ENCODE data around the gene SWSAP1. TPM values are rescaled to one million over a fixed set of nuclear protein-coding genes. Genes with fewer than 3 reads are reported as not detected.

The SWSAP1 gene
- total RNA-seq, 1 experiment from 2014 or later, result 2.5 TPM

DNA sequence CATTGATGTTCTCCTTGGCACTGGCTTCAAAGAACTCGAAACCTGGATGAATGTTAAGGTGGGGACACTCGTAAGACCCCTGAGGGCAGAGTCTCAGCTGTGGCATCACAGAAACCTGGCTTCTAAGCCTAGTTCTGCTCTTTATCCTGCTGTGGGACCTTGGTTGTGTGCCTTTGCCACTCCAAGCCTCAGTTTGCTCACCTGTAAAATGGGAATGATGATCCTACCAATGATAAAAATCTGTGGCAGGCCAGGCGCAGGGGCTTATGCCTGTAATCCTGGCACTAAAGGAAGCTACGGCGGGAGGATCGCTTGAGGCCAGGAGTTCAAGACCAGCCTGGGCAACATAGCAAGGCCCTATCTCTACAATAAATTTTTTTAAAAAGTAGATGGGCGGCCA is 48.9 kb upstream of the SWSAP1 start (continued):
- TF ChIP-seq, protein P1, sequence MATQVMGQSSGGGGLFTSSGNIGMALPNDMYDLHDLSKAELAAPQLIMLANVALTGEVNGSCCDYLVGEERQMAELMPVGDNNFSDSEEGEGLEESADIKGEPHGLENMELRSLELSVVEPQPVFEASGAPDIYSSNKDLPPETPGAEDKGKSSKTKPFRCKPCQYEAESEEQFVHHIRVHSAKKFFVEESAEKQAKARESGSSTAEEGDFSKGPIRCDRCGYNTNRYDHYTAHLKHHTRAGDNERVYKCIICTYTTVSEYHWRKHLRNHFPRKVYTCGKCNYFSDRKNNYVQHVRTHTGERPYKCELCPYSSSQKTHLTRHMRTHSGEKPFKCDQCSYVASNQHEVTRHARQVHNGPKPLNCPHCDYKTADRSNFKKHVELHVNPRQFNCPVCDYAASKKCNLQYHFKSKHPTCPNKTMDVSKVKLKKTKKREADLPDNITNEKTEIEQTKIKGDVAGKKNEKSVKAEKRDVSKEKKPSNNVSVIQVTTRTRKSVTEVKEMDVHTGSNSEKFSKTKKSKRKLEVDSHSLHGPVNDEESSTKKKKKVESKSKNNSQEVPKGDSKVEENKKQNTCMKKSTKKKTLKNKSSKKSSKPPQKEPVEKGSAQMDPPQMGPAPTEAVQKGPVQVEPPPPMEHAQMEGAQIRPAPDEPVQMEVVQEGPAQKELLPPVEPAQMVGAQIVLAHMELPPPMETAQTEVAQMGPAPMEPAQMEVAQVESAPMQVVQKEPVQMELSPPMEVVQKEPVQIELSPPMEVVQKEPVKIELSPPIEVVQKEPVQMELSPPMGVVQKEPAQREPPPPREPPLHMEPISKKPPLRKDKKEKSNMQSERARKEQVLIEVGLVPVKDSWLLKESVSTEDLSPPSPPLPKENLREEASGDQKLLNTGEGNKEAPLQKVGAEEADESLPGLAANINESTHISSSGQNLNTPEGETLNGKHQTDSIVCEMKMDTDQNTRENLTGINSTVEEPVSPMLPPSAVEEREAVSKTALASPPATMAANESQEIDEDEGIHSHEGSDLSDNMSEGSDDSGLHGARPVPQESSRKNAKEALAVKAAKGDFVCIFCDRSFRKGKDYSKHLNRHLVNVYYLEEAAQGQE (IDR thresholded peaks at IDR 0.05; ENCODE audit: low read depth), result no peak
- TF ChIP-seq RAD21 (IDR thresholded peaks at IDR 0.05; ENCODE audit: low read depth), result no peak
- no peak for TF ChIP-seq EZH2 (IDR thresholded peaks at IDR 0.05)
- TF ChIP-seq YY1 (IDR thresholded peaks at IDR 0.05; ENCODE audit: extremely low read depth, insufficient replicate concordance, low read depth, low read length), result no peak
- TF ChIP-seq, protein P2, sequence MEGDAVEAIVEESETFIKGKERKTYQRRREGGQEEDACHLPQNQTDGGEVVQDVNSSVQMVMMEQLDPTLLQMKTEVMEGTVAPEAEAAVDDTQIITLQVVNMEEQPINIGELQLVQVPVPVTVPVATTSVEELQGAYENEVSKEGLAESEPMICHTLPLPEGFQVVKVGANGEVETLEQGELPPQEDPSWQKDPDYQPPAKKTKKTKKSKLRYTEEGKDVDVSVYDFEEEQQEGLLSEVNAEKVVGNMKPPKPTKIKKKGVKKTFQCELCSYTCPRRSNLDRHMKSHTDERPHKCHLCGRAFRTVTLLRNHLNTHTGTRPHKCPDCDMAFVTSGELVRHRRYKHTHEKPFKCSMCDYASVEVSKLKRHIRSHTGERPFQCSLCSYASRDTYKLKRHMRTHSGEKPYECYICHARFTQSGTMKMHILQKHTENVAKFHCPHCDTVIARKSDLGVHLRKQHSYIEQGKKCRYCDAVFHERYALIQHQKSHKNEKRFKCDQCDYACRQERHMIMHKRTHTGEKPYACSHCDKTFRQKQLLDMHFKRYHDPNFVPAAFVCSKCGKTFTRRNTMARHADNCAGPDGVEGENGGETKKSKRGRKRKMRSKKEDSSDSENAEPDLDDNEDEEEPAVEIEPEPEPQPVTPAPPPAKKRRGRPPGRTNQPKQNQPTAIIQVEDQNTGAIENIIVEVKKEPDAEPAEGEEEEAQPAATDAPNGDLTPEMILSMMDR (IDR thresholded peaks at IDR 0.05 in 2 of 3, conservative IDR thresholded peaks at IDR 0.05 in 1 of 3; ENCODE audit: borderline replicate concordance in 1 of 3, insufficient read depth in 1 of 3, low read depth in 2 of 3, low read length in 2 of 3), result no peak

DNA sequence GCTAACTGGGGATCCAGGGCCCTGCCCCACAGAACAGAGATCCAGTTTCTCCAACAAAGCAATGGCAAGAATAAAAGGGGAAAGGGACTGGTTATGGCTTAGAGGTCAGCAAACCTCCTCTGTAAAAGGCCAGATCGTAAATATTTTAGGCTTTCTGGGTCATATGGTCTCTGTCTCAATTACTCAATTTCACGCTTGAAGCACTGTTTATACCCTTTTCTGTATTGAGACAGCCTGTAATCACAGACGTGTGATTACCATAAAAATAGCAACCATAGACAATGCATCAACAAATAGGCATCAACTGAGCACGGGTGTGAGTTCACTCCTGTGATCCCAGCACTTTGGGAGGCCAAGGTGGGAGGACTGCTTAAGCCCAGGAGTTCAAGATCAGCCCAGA is 44.3 kb upstream of the SWSAP1 start:
- H3K79me2 ChIP-seq (ENCODE audit: insufficient read depth, low read length), result no peaks in the 10 kb centered on the region
- H3K4me1 ChIP-seq (ENCODE audit: control insufficient read depth in 1 of 2, insufficient read depth in 2 of 2, low read length in 2 of 2), result no peaks in the 10 kb centered on the region
- no peak overlapping the region for H3K9ac ChIP-seq (ENCODE audit: low read length)
- H4K20me1 ChIP-seq (ENCODE audit: insufficient read depth), result no peaks in the 10 kb centered on the region
- H3K36me3 ChIP-seq (ENCODE audit: control insufficient read depth in 1 of 2, insufficient read depth in 2 of 2, low read length in 2 of 2), result peaks cover 2 to 10% of the 10 kb centered on the region in 2 experiments; a peak in 3 of 4 replicates
- intact Hi-C loops (cut with micrococcal nuclease), result no loop called here
- H3K4me2 ChIP-seq (ENCODE audit: low read length), result no peak overlapping the region
- no peak for ATAC-seq
- ChIA-PET CTCF (no interaction called here), RAD21 (ENCODE audit: low non-redundant PET in 1 of 2, low total read pairs in 2 of 2, uncharacterized antibody in 2 of 2, unreplicated experiment in 2 of 2) (no interaction called here), POLR2A (no interaction called here)
- H3K4me3 ChIP-seq (replicated peaks in 1 of 2; ENCODE audit: low read depth in 1 of 2, low read length in 2 of 2), result no peak overlapping the region
- no peaks in the 10 kb centered on the region for H3K9me2 ChIP-seq (ENCODE audit: insufficient read depth)
- no peak overlapping the region for H3K27ac ChIP-seq (ENCODE audit: low read depth, low read length)
- no peak overlapping the region for H2AFZ ChIP-seq (ENCODE audit: low read depth, low read length, poor library complexity, severe bottlenecking)
- H3K27me3 ChIP-seq (ENCODE audit: insufficient read depth, low read length), result no peaks in the 10 kb centered on the region
- no TSS peak for BruUV-seq (replicated peaks)
- DNase-seq (ENCODE audit: low read depth, low spot score), result no peak
- H3K9me3 ChIP-seq (ENCODE audit: control insufficient read depth in 1 of 2, insufficient read depth in 1 of 2, low read depth in 1 of 2, low read length in 2 of 2), result no peaks in the 10 kb centered on the region
- TF ChIP-seq EZH2 (IDR thresholded peaks at IDR 0.05) (no peak), ZNF274 (IDR thresholded peaks at IDR 0.05; ENCODE audit: low read depth, low read length) (no peak), EGR1 (IDR thresholded peaks at IDR 0.05; ENCODE audit: low read depth) (no peak), CEBPB (IDR thresholded peaks at IDR 0.05; ENCODE audit: low read depth) (no peak)
- TF ChIP-seq, protein P3, sequence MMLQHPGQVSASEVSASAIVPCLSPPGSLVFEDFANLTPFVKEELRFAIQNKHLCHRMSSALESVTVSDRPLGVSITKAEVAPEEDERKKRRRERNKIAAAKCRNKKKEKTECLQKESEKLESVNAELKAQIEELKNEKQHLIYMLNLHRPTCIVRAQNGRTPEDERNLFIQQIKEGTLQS (IDR thresholded peaks at IDR 0.05), result no peak
